Mucosa of stomach (tissue), 1 donor: ENCODE measurements around the gene ALK.

Source experiments
- H3K27me3 ChIP-seq: one replicate; pipeline ENCODE4 v1.7.0; 2013; ENCODE audit warnings: mild to moderate bottlenecking, low read length; ENCODE audit not compliant: control insufficient read depth, insufficient read depth
- H3K36me3 ChIP-seq: one replicate; pipeline ENCODE4 v1.7.0; 2013; ENCODE audit warnings: low read length; ENCODE audit not compliant: control insufficient read depth, insufficient read depth
- H3K4me1 ChIP-seq: one replicate; pipeline ENCODE4 v1.7.0; 2013; ENCODE audit warnings: mild to moderate bottlenecking, low read length; ENCODE audit not compliant: control insufficient read depth, insufficient read depth
- H3K4me3 ChIP-seq: one replicate; pipeline ENCODE4 v1.7.0; 2013; ENCODE audit warnings: low read length
- H3K9ac ChIP-seq: one replicate; pipeline ENCODE4 v1.7.0; 2013; ENCODE audit warnings: mild to moderate bottlenecking, low read length, moderate library complexity
- H3K9me3 ChIP-seq: one replicate; pipeline ENCODE4 v1.7.0; 2013; ENCODE audit warnings: mild to moderate bottlenecking, low read length, moderate library complexity; ENCODE audit not compliant: control insufficient read depth
- donor health status: Pancreatic carcinoma.

Gene ALK

DNA sequence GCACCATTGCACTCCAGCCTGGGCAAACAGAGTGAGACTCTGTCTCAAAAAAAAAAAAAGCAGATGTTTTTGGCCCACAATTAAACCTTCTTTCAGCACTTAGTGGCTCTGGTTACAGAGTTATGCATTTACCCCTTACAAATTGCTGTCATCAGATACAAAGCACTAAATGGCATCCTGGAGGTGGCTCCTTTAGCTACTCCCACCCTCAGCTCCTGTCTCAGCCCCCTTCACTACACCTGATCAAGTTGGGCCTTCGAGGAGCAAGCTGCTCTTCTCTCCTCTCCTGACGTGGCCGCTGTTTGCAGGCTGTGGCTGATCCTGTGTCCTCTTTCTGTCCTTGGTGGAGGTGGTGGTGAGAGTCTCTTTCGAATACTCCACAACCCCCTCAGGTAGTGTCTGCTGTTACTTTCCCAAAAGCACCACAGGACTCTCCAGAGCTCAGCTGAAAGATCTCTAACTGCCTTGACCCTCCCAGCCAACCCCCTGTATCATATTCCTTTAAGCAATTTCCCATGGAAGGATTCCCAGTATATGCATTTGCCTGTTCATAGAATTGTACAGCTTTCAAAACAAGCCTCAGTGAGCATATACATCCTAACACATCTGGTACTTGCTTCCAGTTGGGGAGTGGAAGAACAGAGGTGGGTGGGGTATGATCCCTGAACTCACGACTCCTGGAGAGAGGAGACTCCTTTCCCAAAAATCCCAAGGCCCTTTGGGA is 520.3 kb downstream of the ALK start:
- no peak overlapping the region for H3K4me3 ChIP-seq
- H3K27me3 ChIP-seq, result no peaks in the 10 kb centered on the region
- no peak overlapping the region for H3K9ac ChIP-seq
- H3K9me3 ChIP-seq, result no peaks in the 10 kb centered on the region
- no peaks in the 10 kb centered on the region for H3K4me1 ChIP-seq
- no peaks in the 10 kb centered on the region for H3K36me3 ChIP-seq

DNA sequence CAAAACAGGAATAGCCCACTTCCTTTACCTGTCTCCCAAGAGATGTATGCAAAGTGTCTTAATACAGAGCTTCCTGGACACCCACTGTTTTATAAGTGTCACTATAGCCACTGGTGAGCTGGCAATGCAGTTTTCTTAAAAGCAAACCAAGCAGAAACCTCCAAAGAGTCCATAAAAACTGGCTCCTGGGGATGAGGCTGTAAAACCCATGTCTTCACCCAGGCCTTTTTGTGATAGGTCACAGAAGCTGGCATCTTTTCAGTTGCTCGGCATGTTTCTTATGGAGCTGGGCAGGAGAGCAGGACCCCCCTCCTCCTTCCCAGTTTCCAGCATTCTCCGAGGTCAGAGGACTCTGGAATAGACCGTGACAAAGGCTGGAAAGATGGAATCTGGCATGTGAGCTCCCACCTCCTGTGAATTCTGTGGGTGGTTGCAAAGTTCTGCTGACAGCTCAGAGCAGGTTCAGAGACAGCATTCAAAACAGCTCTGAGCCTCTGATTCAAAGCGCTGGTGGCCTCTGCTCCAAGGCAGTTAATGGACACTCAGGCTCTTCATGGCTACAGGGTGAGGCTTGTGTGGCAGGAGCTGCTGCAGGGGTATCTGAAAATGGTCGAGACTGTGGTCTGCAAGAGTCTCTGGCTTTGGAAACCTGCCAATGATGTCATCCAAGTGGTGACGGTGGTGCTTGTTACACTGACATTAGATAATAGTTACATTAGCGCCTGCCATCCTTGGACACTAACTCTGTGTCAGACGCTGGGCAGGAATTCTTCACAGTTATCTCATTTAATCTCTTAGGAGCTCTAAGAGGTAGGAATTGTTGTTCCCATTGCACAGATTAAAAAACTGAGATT is 522.8 kb downstream of the ALK start:
- H3K27me3 ChIP-seq, result no peaks in the 10 kb centered on the region
- no peak overlapping the region for H3K4me3 ChIP-seq
- H3K36me3 ChIP-seq, result no peaks in the 10 kb centered on the region
- H3K9ac ChIP-seq, result no peak overlapping the region
- no peaks in the 10 kb centered on the region for H3K9me3 ChIP-seq
- H3K4me1 ChIP-seq, result no peaks in the 10 kb centered on the region

GRCh38 chr2:29397713-29398112 is 523.7 kb downstream of the ALK start:
- no peaks in the 10 kb centered on the region for H3K27me3 ChIP-seq
- H3K9me3 ChIP-seq, result no peaks in the 10 kb centered on the region
- H3K4me3 ChIP-seq, result no peak overlapping the region
- no peaks in the 10 kb centered on the region for H3K4me1 ChIP-seq
- no peaks in the 10 kb centered on the region for H3K36me3 ChIP-seq
- no peak overlapping the region for H3K9ac ChIP-seq

DNA sequence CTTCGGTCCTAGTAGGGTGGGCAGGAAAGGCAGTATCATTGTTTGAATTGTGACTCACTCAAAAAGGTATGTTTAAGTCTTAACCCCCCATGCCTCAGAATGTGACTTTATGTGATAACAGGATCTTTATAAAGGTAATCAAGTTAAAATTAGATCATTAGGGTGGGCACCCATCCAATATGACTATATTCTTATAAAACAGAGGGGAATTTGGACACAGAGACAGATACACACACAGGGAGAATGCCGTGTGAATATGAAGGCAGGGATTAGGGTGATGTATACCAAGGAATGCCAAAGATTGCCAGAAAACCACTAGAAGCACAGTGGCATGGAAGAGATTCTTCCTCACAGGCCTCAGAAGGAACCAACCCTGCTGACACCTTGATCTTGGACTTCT is 524.3 kb downstream of the ALK start:
- H3K4me3 ChIP-seq, result no peak overlapping the region
- no peaks in the 10 kb centered on the region for H3K4me1 ChIP-seq
- H3K9me3 ChIP-seq, result no peaks in the 10 kb centered on the region
- H3K9ac ChIP-seq, result no peak overlapping the region
- H3K27me3 ChIP-seq, result no peaks in the 10 kb centered on the region
- H3K36me3 ChIP-seq, result no peaks in the 10 kb centered on the region

GRCh38 chr2:29394981-29395350 is 526.4 kb downstream of the ALK start:
- Histone ChIP-seq H3K9me3 (no peaks in the 10 kb centered on the region), H3K4me3 (no peak overlapping the region), H3K9ac (no peak overlapping the region), H3K27me3 (no peaks in the 10 kb centered on the region), H3K4me1 (no peaks in the 10 kb centered on the region), H3K36me3 (no peaks in the 10 kb centered on the region)

DNA sequence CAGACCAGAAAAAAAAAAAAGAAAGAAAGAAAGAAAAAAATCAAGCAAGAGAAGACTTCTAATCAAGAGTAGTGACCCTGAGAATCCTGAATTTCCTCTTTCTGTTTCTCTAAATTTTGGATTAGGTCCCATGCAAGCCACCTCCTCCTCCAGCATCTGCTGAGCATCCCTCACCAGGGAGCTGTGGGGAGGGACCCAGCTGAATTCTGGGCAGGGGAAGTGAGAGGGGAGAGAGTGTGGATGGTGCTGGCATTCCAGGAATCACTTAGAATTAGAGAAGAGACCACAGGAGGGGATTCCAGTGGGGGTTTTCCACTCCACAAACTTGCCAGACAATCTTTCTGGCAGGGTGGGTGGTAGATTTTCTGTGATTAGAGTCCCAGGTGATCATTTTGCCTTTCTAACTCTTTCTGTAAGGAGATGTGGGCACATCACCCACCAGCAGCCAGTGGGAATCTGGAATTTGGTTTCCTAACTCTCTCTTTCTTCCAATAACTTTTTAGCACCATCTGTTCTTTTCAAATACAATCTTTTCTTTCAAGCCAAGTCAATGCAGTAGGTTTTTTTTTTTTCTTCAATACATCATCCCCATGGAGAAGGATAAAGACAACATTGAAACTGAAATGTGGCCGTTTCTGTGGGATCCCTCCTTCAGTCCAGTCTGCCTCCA is 526.9 kb downstream of the ALK start:
- H3K36me3 ChIP-seq, result no peaks in the 10 kb centered on the region
- H3K27me3 ChIP-seq, result no peaks in the 10 kb centered on the region
- no peak overlapping the region for H3K9ac ChIP-seq
- no peaks in the 10 kb centered on the region for H3K4me1 ChIP-seq
- no peak overlapping the region for H3K4me3 ChIP-seq
- H3K9me3 ChIP-seq, result no peaks in the 10 kb centered on the region

- Histone ChIP-seq H3K27me3 (no peaks in the 10 kb centered on the region), H3K4me3 (no peak overlapping the region), H3K36me3 (no peaks in the 10 kb centered on the region), H3K9ac (no peak overlapping the region), H3K9me3 (no peaks in the 10 kb centered on the region), H3K4me1 (no peaks in the 10 kb centered on the region)
Observed at GRCh38 chr2:29393676-29394075, 527.7 kb downstream of the ALK start.

GRCh38 chr2:29392774-29393173 is 528.6 kb downstream of the ALK start:
- Histone ChIP-seq H3K4me3 (no peak overlapping the region), H3K4me1 (no peaks in the 10 kb centered on the region), H3K36me3 (no peaks in the 10 kb centered on the region), H3K9ac (no peak overlapping the region), H3K9me3 (no peaks in the 10 kb centered on the region), H3K27me3 (no peaks in the 10 kb centered on the region)

DNA sequence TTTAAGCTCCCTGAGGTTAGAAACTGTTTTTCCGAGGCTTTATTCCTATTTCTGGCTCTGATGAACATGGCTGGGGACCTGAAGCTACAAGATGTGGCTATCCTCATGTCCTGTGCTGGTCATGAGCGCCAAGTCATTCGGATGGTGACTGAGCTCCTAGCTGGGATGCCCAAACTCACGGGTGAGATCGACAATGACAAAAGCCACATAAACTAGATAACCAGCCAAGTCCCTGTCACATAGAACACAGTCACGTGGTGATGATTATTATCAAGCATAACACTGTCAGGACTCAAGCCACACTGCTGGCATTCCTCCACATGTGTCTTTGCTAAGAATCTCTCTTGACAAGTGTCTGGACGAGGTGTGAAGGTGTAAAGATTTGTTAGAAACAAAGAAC is 531.2 kb downstream of the ALK start:
- H3K4me3 ChIP-seq, result no peak overlapping the region
- no peak overlapping the region for H3K9ac ChIP-seq
- H3K27me3 ChIP-seq, result no peaks in the 10 kb centered on the region
- H3K36me3 ChIP-seq, result no peaks in the 10 kb centered on the region
- H3K9me3 ChIP-seq, result no peaks in the 10 kb centered on the region
- H3K4me1 ChIP-seq, result no peaks in the 10 kb centered on the region

DNA sequence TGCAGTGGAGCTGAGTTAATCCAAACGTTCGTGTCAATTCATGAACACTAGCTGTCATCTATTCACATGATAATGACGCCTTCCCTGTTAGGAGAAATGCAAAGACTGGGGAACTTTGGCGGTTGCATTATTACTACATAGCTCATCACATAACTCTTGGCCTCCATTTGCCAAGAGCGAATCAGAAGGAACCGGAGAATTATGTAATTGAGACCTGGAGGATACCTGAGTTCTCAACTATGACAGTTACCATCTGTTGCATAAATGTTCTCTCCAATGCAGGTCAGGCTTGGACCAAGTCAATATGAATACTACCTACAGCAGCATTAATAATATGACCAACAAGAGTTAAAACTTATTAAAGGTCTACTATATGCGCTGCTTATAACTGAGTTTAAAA is 531.7 kb downstream of the ALK start:
- no peaks in the 10 kb centered on the region for H3K4me1 ChIP-seq
- H3K4me3 ChIP-seq, result no peak overlapping the region
- H3K36me3 ChIP-seq, result no peaks in the 10 kb centered on the region
- H3K27me3 ChIP-seq, result no peaks in the 10 kb centered on the region
- H3K9me3 ChIP-seq, result no peaks in the 10 kb centered on the region
- H3K9ac ChIP-seq, result no peak overlapping the region

- Histone ChIP-seq H3K9me3 (no peaks in the 10 kb centered on the region), H3K27me3 (no peaks in the 10 kb centered on the region), H3K4me1 (no peaks in the 10 kb centered on the region), H3K9ac (no peak overlapping the region), H3K36me3 (no peaks in the 10 kb centered on the region), H3K4me3 (no peak overlapping the region)
Observed at GRCh38 chr2:29388071-29388470, 533.3 kb downstream of the ALK start.

DNA sequence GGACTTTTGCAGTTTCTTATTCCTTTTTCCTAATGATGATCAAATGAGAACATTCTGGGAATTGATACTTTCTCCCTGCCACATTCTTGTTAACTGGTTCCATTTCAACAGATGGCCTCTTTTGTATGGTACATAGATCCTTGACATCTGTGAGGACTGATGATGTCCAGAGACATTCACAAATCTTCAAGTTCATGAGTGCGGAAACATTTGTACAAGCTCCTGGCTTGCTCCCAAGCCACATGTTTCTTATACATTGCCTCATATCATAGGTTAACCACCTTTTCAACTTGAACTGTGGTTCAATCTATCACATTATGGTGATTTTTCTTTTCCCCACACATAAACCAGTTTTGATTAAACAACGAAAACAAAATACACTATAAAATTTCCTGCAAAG is 538.9 kb downstream of the ALK start:
- no peak overlapping the region for H3K9ac ChIP-seq
- H3K36me3 ChIP-seq, result no peaks in the 10 kb centered on the region
- H3K4me3 ChIP-seq, result no peak overlapping the region
- no peaks in the 10 kb centered on the region for H3K4me1 ChIP-seq
- no peaks in the 10 kb centered on the region for H3K9me3 ChIP-seq
- H3K27me3 ChIP-seq, result no peaks in the 10 kb centered on the region
